Left hindlimb (tissue), 1 donor: ENCODE measurements around the gene ALG5.

Experiments
- DNase-seq: peaks from one replicate; pipeline ENCODE4 v3.0.0-alpha.2; 2018

Gene ALG5

GRCh38 chr13:36999054-36999714 is at the start of gene ALG5:
Gene ALG5, minus strand, starts transcription at chr13:36999340. Its CDS starts 40 bp downstream, at chr13:36999300.
- peak; percentile 94 for DNase-seq

- no peak for DNase-seq
Measured at GRCh38 chr13:37047846-37048245, 48.7 kb upstream of the ALG5 start.

- DNase-seq, result no peak
Measured at GRCh38 chr13:37047032-37047431, 47.9 kb upstream of the ALG5 start.

DNA sequence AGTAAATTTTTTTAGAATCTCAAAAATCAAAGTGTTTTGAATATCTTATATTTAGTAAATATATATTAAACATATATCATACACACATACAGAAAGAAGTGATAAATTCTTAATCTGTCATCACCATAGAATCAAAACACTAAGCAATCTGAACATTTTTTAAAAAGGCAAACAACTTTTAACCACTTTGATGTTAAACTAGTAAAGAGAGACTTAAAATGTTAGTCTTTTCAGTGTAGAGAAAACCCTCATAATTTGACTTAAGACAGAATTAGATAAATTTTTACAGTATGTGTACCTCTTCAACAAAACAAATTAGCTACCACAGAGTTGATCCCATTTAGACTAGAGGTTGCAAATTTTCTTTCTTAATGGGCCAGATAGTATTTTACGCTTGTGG is 46.9 kb upstream of the ALG5 start:
- no peak for DNase-seq

GRCh38 chr13:37040789-37041188 is 41.6 kb upstream of the ALG5 start:
- DNase-seq, result no peak

- no peak for DNase-seq
Measured at GRCh38 chr13:37039896-37040295, 40.8 kb upstream of the ALG5 start.

DNA sequence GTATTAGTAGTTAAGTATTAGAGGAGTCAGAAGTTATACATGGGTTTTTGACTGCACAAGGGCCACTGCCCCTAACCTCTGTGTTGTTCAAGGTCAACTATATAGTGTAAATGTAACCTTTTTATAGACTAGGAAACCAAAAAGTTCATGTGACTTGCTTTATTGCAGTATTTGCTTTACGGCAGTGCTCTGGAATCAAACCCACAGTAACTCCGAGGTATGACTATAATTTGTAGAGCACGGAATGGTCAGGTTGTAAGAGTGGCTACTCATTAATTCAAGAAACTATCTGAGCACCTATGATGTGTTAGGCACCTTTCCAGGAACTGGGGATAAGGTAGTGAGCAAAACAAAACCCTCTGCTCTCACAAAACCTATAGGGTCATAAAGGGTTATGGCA is 38.1 kb upstream of the ALG5 start:
- no peak for DNase-seq

DNA sequence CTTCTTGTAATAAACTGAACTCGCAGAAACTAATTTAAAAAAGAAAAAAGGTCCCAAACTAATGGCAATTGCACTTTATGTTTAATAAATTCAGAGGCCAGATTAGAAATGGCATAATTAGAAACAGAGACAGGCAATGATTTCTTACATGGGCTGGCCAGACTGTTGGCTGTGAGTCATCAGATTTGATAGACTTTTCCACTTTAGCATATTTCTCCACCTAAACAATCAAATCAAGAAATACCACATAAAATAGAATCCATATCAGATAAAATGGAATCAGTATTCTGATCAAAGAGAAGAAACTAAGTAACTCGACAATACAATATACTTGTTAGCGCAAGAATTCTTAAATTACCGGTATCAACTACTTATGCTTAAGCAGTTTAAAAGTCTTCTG is 30.5 kb upstream of the ALG5 start:
- no peak for DNase-seq

DNA sequence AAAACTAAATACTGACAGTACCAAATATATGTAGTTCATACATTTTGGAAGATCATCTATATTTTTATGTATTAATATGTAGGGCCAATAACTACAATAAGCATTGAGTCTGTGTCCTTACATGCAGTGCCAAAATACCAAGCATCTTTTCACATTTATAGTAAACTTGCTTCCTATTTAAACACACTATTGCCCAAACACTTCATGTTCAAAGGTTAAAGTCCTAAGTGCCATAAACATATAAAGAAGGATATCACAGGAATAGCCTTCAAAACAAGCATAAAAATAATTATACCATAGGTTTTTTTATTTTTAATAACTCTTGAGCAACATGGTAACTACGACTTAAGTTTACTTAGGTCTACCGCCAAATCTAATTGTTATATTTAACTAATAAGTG is 28.5 kb upstream of the ALG5 start:
- DNase-seq, result no peak

GRCh38 chr13:37026771-37027170 is 27.6 kb upstream of the ALG5 start:
- no peak for DNase-seq

DNA sequence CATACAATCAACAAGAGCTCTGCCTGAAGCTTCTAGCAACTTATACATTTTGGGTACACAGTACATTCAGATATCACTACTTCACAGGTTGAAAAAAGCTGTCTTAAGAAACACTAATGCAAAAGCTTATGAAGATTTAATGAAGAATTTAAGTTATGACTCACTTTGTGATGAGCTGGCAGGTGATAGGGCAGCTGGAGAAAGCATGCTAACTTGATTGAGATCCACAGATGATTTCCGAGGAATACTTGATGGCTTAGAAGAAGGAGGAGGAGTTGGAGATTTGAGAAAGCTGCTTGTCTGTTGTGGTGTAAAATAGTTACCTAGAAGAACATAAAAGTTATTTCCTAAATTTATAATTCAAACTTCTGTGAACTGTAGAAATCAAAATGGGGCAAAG is 24.7 kb upstream of the ALG5 start:
- no peak for DNase-seq

GRCh38 chr13:37014609-37015008 is 15.5 kb upstream of the ALG5 start:
- no peak for DNase-seq

DNA sequence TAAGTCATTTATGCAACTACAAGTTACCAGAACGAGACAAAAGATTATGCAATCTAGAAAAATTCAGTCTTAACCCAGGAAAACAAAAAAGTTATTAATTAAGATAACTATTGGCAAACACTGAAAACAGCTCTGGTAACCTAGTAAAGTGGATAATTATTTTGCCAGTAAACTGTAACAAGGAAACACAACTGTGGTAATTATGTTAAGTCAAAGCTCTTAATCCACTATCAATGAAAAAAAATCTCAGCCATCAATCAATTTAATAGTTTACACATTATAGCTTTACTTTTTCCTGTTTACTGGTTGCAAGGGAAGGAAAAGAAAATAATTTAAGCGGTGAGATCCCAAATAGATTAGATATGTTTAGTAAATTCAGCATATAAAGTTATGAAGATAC is 12.6 kb upstream of the ALG5 start:
- DNase-seq, result no peak

- DNase-seq, result no peak
Measured at GRCh38 chr13:37011002-37011401, 11.9 kb upstream of the ALG5 start.

- no peak for DNase-seq
Measured at GRCh38 chr13:37010424-37010823, 11.3 kb upstream of the ALG5 start.

- no peak for DNase-seq
Measured at GRCh38 chr13:37009692-37010091, 10.6 kb upstream of the ALG5 start.

GRCh38 chr13:37001921-37002250 is 2.7 kb upstream of the ALG5 start:
- no peak for DNase-seq

DNA sequence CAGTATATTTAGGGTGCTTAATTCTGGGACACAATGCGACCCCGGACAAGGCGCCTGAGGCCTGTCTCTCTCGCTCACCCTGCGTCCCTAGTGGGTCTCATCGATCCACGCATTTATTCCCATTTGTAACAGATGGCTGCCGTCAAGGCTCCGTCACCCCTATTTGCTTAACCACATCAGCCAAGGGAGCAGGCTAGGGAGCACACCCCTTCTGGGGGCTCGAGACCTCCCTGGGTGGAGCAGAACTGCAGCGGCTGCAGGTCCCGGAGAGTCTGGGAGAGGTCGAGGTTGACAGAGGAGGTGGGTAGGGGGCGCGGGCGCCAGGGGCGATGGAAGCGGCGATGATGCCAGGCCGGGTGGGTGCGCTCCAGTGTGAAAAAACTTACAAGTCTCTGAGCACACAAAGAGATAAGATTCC is 507 bp downstream of the ALG5 start:
- peak; percentile 36 for DNase-seq

GRCh38 chr13:36997716-36998427 is 1.3 kb downstream of the ALG5 start:
- DNase-seq, result no peak

DNA sequence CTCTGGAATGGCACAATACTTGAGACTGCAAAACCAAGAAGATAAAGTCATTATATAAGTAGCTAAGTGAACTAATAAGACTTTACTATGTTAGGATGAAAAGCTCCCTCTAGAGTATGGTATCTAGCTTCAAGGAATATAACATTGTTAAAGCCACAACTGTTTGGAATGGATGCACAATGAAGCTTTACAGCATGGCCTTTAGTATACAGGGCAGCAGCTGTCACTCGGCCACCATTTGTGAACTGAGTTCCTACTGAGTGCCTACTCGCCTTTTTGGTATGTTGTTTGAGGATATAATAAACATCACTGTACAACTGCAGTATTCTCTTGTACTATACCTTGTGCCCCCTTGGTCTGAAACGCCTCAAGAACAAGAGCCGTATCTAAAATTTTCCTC is 6.8 kb downstream of the ALG5 start:
- DNase-seq, result no peak

- no peak for DNase-seq
Measured at GRCh38 chr13:36986462-36987240, 12.5 kb downstream of the ALG5 start.

- DNase-seq, result no peak
Measured at GRCh38 chr13:36981156-36981743, 17.9 kb downstream of the ALG5 start.

DNA sequence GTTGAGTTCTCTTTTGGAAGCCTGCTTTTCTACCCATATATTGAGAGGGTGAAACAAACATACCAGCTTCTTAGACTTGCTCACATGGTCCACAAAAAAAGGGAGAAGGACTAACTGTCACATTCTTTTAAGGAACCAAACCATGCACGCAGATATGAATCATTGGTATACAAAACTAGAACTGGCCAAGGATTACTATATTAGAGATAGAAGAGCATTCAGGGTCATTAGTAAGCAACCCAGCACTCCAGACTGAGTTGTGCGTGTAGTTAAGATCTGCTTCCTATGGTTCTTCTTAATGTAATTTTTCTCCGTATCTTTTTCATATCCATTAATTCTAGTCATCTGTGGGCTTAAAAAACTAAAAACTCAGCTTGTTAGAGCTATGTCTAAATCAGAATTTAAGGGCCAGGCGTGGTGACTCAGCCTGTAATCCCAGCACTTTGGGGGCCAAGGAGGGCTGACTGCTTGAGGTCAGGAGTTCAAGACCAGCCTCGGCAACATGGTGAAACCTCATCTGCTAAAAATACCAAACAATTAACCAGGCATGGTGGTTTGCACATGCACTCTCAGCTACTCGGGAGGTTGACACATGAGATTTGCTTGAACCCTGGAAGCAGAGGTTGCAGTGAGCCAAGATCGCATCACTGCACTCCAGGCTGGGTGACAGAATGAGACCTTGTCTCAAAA is 19.6 kb downstream of the ALG5 start:
- no peak for DNase-seq
